ENCODE results near the gene SRPRA.

The SRPRA gene

GRCh38 chr11:126307706-126308105, 39.0 kb upstream of the SRPRA start:
- Histone ChIP-seq H4K20me1 (ENCODE audit: low read depth, low read length) (no peaks in the 10 kb centered on the region), H3K27me3 (ENCODE audit: low read length) (no peaks in the 10 kb centered on the region), H3K27ac (ENCODE audit: low read depth, low read length) (no peak overlapping the region), H3K9ac (ENCODE audit: low read length) (no peak overlapping the region), H2AFZ (ENCODE audit: low read depth, low read length, severe bottlenecking) (no peak overlapping the region), H3K4me2 (ENCODE audit: low read depth, low read length, poor library complexity, severe bottlenecking) (no peak overlapping the region), H3K36me3 (ENCODE audit: low read length) (no peaks in the 10 kb centered on the region), H3K4me3 (ENCODE audit: insufficient read depth, low read length, poor library complexity, severe bottlenecking) (no peak overlapping the region), H3K9me2 (replicated peaks; ENCODE audit: insufficient read depth, low read length) (no peaks in the 10 kb centered on the region), H3K9me3 (ENCODE audit: insufficient read depth, low read length) (no peaks in the 10 kb centered on the region), H3K79me2 (ENCODE audit: insufficient read depth, low read length) (peaks cover 8% of the 10 kb centered on the region), H3F3A (ENCODE audit: insufficient read depth) (no peaks in the 10 kb centered on the region)
- TF ChIP-seq CTCF (IDR thresholded peaks at IDR 0.05; ENCODE audit: insufficient read depth, low read length, poor library complexity, severe bottlenecking) = peak; percentile 13
- no peak for TF ChIP-seq EZH2phosphoT487 (conservative IDR thresholded peaks at IDR 0.05; ENCODE audit: low read length)

DNA sequence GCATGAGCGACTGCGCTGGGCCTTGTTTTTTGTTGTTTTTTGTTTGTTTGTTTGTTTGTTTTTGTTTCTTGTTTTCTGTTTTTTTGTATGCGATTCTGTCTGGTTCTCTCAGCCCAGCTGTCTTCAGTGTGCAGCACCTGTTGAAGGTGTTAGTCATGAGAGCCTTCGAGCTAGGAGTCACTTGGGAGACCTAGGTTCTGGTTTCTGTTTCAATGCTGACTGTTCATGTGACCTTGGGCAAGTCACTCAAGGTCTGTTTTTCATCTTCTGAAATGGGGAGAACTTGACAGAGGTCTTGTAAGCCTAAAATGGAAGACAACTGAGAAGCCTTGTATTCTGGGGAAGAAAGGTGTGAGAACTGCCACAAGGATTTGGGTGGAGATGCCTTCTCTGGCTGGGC, 37.0 kb upstream of the SRPRA start:
- H3K27me3 ChIP-seq (ENCODE audit: low read length) = no peaks in the 10 kb centered on the region
- H3K79me2 ChIP-seq (ENCODE audit: insufficient read depth, low read length) = peaks cover 8% of the 10 kb centered on the region
- no peak overlapping the region for H3K27ac ChIP-seq (ENCODE audit: low read depth, low read length)
- H3K4me2 ChIP-seq (ENCODE audit: low read depth, low read length, poor library complexity, severe bottlenecking) = peak overlapping the region; percentile 24
- no peak overlapping the region for H3K9ac ChIP-seq (ENCODE audit: low read length)
- H4K20me1 ChIP-seq (ENCODE audit: low read depth, low read length) = no peaks in the 10 kb centered on the region
- TF ChIP-seq EZH2phosphoT487 (conservative IDR thresholded peaks at IDR 0.05; ENCODE audit: low read length) = no peak
- no peak for TF ChIP-seq CTCF (IDR thresholded peaks at IDR 0.05; ENCODE audit: insufficient read depth, low read length, poor library complexity, severe bottlenecking)
- no peak overlapping the region for H2AFZ ChIP-seq (ENCODE audit: low read depth, low read length, severe bottlenecking)
- H3K9me3 ChIP-seq (ENCODE audit: insufficient read depth, low read length) = no peaks in the 10 kb centered on the region
- no peaks in the 10 kb centered on the region for H3K36me3 ChIP-seq (ENCODE audit: low read length)
- H3F3A ChIP-seq (ENCODE audit: insufficient read depth) = no peaks in the 10 kb centered on the region
- H3K9me2 ChIP-seq (replicated peaks; ENCODE audit: insufficient read depth, low read length) = no peaks in the 10 kb centered on the region
- no peak overlapping the region for H3K4me3 ChIP-seq (ENCODE audit: insufficient read depth, low read length, poor library complexity, severe bottlenecking)

DNA sequence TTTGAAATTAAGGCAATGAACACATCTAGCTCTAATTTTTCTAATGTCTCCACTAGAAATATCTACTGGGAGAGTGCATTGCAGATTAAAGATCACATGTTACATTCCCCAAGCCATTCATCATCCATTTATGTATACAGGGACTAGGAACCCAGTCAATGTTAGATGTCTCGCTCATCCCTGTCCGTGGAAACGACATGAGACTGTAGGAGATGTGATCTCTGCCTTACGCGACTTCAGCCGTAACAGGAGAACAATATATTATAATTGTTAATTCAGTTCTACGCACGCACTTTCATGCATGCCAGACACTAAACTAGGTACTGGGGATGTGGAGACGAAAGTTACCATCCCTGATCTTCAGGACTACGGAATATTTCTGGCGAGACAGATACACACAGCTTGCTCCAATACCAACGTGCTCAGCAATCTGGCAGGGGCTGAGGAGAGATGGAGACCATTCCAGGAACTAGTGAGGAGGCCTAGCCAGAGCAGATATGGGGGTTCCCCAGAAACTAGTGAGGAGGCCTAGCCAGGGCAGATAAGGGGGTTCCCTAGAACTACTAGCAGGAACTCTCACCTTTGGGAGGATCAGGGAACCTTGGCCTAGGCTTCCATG, 35.9 kb upstream of the SRPRA start:
- no peaks in the 10 kb centered on the region for H3K9me3 ChIP-seq (ENCODE audit: insufficient read depth, low read length)
- peak overlapping the region; percentile 90 for H2AFZ ChIP-seq (ENCODE audit: low read depth, low read length, severe bottlenecking)
- H3K27ac ChIP-seq (ENCODE audit: low read depth, low read length) = peak overlapping the region; percentile 64
- no peaks in the 10 kb centered on the region for H3K27me3 ChIP-seq (ENCODE audit: low read length)
- H3K4me3 ChIP-seq (ENCODE audit: insufficient read depth, low read length, poor library complexity, severe bottlenecking) = peak overlapping the region; percentile 80
- H3K36me3 ChIP-seq (ENCODE audit: low read length) = no peaks in the 10 kb centered on the region
- peaks cover 8% of the 10 kb centered on the region for H3K79me2 ChIP-seq (ENCODE audit: insufficient read depth, low read length)
- TF ChIP-seq EZH2phosphoT487 (conservative IDR thresholded peaks at IDR 0.05; ENCODE audit: low read length) = no peak
- no peak for TF ChIP-seq CTCF (IDR thresholded peaks at IDR 0.05; ENCODE audit: insufficient read depth, low read length, poor library complexity, severe bottlenecking)
- peak overlapping the region; percentile 91 for H3K9ac ChIP-seq (ENCODE audit: low read length)
- no peaks in the 10 kb centered on the region for H4K20me1 ChIP-seq (ENCODE audit: low read depth, low read length)
- no peaks in the 10 kb centered on the region for H3F3A ChIP-seq (ENCODE audit: insufficient read depth)
- H3K4me2 ChIP-seq (ENCODE audit: low read depth, low read length, poor library complexity, severe bottlenecking) = peak overlapping the region; percentile 78
- no peaks in the 10 kb centered on the region for H3K9me2 ChIP-seq (replicated peaks; ENCODE audit: insufficient read depth, low read length)

All from SU-DHL-6 (cell line).